DMS79 (cell line): Measurements from ENCODE around the gene SBF2.

Experiments
- DNase-seq: peaks from one replicate; lab custom pipeline; 2025; lab: John Stamatoyannopoulos, UW

SBF2 gene

DNA sequence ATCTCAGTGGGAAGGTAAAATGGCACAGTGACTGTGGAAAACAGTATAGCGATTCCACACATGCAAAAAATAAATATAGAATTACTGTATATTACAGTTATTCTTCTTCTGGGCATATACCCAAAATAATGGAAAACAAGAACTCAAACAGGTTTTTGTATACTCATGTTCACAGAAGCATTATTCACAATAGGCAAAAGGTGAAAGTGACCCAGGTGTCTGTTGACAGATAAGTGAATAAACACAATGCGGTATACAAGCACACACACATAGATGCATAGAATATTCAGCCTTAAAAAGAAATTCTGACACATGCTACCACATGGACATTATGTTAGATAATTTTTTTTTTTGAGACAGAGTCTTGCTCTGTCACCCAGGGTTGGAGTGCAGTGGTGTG is 397.1 kb downstream of the SBF2 start:
- DNase-seq: no peak

DNA sequence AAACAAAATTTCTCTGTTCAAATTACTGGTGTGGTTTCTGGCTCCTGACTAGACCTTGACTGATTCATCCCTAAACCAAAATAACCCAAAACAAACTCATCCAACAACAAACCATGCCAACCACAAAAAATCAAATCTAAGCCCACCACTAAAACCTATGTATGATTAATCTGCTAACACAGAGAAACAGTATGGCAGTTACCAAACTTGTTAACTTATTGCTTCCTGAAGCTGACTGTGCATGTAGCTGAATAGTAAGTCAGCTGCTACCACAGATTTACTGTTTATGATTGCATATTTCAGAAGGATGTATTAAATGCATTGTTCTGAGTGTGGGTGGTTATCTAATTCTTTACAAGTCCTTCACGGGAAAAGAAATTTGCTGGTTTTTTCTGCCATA is 399.0 kb downstream of the SBF2 start:
- DNase-seq: no peak

DNA sequence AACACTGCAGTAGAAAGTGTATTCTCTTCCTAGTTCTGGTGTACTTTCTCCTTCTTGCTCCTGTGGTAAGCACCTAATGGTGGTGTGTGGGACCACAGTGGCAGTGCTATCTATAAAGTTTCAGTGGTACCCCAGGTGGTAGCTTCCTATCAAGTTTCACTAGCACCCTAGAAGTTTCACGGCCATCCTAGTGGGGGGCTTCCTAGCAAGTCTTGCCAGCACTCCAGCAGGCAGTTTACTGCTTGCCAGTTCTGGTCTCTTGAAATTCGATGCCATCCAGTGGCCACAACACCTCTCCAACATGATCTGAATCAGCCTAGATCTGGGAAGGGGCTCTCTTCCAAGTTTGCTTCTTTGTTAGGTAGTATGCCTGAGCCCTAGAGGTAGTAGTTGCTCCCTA is 400.5 kb downstream of the SBF2 start:
- DNase-seq: no peak

DNA sequence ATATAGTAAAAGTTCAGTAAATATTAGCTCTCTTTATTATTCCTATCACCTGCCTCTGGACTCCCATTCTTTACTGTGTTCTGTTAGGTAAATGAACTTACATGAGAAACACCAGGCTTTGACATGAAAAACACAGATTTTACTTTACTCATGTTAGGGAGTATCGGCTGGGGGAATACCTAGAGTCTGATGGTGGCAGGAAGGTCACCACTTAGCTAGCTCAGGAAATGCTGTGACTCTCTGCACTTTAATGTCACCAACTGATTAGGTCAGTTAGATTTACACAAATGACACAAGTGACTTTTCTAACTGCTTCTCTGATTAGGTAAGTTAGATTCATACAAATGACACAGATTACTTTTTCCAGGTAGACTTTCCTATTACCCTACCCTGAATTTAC is 405.1 kb downstream of the SBF2 start:
- no peak for DNase-seq

DNA sequence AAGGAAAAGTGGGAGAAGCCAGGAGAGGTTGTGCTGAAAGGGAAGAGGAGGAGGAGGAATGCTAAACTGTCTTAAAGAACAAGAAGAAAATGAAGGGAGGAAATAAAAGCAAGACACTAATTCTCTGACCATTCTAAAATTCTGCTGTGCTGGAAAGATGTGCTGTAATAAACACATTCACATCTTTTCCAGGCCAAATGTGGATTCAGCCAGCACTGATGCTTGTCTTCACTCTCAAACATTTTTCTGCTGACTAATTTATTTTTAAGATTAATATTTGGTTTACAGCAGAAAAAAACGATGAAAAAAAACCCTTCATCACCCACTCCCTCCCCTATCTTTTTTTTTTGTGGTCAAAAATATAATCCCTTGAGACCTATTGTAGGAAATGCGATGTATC is 406.5 kb downstream of the SBF2 start:
- DNase-seq: no peak

DNA sequence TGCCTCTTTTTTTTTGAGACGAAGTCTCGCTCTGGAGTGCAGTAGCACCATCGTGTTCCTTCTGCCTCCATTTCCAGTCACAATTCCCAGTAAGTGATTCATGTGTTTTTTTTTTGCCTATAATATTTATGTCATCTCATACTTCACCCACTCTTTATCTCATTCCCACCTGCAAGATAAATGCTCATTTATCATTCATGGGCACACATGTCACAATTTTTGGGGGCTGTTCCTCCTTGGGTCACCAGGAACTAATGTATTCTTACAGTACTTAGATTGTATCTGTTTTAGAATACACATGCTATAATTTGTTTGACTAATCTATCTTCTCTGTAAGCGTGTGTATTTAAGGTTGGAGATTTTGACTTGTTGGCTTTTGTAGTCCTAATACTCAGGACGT is 407.4 kb downstream of the SBF2 start:
- no peak for DNase-seq

DNA sequence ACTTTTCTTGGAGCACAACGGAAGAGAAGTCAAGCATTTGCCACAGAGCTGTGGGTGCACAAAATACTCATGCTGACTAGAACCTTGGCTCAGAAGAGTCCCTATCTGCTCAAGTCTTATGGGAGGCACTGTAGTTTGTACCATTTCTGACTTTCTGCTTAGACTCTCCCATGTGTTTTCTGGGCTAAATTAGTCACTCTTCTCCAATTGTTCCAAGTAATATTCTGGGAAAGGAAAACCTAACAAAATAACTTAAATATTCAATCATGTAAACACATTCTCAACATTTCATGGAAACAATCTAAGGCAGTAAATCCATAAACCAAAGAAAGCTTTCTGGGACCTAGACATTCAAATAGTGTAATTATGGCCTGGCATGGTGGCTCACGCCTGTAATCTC is 409.4 kb downstream of the SBF2 start:
- no peak for DNase-seq

DNA sequence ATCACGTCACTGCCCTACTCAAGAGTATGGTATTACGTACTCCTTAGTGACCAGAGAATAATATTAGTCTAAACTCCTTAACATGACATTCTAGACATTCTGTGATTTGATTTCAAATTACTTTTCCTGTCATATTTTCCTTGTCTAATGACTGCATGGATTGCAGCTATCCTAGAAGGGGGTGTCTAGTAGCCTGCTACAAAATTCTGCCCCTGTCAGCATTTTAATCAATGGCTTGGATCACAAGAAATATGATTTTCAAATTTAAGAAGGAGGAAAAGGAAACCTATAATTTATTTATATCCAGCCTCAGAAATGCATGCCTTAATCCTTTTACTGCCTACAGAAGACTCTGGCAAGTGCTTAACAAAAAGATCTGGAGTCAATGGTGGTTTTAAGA is 413.4 kb downstream of the SBF2 start:
- DNase-seq: no peak

DNA sequence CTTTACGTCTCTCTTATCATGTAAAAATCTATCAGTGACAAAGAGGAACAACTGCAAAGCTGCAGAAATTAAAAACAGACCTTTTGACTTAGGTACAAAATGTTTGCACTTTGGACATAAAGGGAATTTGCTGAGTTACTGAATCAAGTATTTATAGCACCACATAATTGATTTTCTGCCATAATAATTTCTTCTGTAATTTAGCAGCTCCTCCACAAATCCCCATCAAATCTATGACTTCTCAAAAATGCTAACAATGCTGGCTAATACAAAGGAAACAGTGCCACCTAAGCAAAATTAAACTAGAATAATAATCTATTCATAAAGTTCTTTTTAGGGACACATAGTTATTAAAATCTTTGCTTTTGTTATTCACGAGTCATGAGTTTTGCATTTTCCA is 415.1 kb downstream of the SBF2 start:
- DNase-seq: no peak

DNA sequence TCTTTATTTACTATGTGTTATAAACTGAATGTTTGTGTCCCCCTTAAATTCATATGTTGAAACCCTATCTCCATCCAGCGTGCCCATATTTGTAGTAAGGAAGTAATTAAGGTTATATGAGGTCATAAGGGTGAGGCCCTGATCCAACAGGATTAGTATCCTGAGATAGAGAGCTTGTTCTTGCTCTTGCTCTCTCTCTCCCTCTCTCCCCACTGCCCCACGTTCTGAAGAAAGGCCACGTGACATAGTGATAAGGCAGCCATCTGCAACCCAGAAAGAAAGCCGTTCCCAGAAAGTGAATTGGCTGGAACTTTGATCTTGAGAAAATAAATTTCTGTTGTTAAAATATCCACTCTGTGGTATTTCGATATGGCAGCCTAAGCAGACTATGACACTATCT is 417.7 kb downstream of the SBF2 start:
- no peak for DNase-seq

DNA sequence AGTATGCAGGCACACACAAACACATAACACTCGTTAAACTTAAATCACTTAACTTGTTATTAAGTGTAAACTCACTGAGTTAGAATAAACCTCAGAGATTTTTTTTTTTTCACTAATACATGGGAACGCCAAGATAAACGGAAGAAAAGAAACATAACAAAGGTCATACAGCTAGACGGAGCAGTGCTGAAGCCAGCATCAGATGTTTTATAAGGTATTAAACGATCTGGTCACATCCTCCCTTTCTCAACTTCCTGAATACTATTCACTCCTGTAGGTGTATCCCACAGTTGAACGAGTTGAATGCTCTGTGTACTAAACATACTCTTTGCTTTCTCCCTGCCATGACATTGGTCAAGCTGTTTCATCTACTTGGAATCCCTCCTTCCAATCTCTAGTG is 418.2 kb downstream of the SBF2 start:
- DNase-seq: no peak

DNA sequence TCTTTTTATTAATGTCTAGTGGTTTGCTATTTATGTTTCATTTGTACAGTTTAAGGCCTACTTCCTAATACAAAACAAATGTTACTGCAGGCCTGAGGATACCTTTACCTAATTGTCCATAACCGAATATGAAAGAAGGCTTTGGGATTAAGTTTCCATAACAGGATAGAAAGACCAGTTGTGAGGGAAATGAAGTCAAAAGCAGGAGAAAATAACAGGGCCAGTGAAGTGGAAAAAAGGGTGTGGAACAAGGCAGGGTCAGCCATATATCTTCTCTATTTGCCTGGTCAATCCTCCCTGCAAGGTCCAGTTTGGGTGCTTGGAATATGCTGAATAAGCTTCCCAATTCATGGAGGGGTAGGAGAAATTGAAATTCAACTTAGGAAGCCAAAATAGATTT is 418.6 kb downstream of the SBF2 start:
- DNase-seq: no peak

DNA sequence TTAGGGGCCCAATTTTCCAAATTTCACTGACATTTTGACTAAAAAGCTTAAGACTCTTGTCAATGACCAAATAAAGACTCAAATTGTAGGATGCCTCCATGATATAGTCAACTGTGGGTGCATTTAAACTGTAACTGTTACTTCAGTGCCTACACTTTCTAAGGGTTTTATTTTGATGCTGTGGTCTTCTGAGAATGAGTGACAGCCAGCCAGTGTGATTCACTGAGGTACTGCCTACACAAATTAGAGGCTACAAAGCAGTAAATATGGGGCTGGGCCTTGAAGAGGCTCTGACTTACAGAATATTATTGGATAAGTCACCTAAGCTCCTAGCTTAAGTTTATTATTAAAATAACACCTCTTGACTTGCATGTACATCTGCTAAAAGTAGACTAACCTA is 419.6 kb downstream of the SBF2 start:
- DNase-seq: no peak

DNA sequence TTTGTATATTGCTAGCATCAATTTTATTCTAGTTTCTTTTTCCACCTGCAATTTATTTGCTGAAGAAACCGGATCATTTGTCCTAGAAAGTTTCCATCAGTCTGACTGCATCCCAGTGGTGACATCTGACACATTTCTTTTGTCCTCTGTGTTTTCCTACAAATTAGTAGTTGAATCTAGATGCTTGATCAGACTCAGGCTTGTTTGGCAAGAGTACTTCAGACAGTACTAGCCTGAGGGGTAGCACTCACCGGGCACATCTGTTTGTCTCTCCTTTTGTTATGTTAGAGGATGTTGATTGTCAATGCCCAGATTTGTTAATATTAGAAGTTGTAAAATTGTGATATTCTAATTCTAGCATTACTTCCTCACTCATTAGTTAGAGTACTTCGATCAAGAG is 425.4 kb downstream of the SBF2 start:
- DNase-seq: no peak

DNA sequence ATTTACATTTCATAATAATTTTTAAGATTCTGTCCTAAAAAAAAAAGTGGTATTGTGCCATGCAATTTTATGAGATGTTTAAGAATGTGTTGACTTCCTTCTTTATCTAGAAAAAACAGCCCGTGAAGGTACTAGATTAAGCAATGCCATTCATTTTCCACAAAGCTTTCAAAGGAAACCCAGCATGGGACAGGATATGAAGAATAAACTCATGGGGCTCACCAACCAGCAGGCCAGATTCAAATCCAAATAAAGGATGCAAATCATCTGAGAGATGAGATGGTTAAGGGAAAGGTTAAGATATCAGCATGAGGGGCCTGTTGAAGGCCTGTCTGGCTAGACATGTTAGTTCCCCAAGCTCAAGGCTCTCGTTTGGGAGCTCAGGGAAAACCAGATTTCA is 431.0 kb downstream of the SBF2 start:
- no peak for DNase-seq

DNA sequence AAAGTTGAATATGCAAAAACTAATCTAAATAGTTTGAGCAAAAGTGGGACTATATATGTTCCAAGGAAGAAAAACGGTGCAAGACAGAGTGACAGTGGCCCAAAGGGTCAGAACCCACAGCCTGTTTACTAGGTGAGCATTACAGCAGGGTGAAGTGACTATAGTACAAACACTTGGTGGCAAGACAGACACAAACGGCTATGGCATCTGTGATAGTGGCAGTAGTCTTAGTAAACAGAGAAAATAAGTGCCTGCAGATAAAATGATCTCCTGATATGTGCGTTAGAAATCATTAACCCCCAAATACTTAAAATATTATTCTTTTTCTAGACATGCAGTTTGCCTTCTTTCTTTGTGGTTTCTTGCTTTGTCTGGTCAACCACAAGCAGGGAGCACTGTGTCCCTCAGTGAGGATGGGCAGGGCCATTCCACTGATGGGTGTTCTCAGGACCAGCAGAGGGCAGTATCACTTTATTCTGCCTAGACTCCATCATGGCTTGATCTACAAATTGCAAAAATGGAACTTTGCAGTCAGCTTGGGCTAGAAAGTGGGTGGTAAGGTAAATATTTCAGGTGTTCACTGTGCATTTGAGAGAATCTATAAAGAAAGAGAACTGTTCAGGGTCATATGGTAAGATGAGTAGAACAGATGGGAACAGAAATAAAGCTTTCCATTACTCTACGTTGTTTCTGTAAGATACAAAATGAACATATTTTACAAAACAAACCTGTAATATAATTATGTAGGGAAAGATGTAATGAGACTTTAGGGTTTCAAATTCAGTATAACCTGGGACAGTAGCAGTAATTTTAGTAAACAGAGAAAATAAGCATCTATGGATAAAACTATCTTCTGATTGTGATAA is 431.9 kb downstream of the SBF2 start:
- no peak for DNase-seq

DNA sequence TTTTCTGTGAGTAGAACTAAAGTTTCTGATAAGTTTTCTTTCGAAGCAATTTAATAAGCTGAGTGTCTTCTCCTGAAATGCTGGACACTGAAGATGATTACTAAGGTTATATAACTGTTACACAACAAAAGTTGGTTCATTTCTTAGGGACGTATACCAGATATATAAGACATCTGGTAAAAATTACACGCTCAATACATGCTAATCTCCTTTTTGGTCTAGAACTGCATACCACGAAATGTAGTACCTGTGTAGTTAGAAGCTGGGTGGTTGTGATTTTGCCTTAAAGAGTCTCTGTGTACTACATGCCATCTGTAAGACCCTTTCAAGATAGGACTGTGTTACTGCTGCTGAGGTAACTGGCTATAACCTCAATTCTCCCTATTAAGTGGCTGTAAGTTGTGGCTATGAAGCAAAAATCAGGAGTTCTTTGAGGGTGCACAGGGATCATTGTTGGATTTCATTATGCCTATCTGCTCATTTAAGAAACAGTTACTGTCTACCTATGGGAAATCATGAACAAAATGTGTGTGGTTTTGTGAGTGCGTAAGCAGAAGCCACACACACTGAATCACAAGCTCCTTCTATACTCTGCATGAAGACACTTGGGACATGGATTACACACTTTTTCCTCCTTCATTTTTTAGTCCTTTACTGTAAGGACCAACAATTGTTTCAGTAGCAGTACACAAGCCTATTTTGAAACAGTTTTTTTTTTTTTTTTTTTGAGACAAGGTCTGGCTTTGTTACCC is 434.3 kb downstream of the SBF2 start:
- no peak for DNase-seq

DNA sequence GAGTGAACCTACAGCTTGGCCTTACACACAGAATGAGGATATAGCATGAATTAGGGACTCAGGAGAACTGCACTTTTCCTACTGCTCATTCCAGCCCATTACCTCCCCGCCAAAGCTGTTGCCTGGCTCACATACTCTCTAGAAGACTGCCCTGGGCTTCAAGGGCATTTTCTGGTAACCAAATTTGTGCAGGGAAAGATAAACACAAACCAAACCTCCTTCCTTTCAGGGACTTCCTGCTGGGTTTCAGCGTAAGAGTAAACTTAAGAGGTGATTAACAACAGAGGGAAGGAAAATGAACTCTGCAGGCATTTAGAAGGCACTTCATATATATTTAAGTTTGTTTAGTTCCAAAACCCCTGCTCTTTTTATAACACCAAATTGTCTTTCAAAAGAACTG is 435.2 kb downstream of the SBF2 start:
- no peak for DNase-seq

DNA sequence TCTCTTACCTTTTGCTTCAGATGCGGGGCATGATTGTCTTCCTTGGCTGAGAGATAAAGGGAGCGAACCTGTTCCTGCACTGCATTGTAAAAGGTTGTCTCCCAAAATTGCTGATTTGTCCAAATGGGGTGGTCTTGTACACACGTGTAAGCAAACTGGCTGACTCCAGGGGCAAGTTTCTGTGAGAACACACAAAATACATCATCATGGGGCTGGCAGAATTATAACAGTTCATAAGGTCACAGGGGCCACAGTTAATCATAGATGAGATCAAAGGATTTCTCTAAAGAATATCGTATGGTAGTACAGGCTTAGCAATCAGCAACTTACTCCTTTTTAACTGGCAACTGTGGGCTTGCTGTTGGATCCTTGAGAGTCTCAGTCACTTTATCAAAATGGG is 435.8 kb downstream of the SBF2 start:
- no peak for DNase-seq

DNA sequence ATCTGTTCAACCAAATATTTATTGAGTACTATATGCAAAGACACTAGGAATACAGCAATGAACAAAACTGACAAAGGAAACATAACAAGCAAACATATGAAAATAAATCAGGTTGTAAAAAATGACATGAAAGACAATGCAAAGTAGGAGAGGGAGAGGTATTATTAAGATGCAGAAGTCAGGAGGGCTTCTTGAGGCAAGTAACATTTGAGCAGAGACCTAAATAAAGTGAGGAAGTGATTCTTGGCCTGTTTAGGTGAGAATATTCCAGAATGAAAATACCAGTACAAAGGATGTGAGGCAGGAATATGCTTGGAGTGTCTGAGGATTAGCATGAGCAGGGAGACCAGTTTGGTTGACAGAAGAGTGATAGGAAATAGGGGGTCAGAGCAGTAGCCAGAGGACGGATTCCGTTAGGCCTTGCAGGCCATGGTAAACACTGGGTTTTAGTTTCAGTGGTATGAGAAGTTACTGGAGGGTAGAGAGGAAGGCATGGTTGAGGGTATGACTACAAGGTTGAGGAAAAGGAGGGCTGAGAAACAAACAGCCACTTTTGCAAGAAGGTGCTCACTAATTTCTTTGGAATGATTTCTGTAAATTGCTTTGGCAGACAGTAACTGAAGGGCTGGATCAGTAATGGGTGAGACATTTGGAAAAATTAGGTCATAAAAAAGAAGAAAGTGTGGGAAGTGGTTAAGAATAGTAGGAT is 438.3 kb downstream of the SBF2 start:
- no peak for DNase-seq

DNA sequence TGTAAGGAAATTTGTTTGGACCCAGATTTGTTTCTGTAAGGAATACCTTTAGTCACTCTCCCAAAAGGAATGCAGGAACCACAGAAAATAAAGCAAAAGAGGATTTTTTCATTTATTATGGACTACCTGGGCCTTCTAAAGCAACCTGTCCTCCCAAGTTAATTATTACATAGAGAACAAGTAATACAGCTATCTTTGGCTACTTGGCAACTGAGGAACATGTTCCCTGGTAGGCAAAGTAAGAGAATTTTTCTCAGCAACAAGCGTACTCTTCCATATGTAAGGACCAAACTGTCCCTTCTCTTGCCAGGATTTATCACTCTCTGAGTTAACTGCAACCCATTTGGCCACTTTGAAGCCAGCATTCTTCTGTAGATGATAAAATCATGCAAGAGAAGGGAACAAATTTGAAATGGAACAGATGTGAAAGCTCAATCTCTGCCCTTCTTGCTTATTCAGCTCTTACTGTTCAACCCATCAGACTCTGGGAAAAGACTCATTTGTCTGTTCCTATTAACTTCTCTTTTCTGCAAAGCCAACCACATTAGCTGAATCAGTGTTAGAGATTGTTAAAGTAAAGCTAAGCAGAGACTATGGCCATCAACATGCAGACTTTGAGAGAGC is 440.0 kb downstream of the SBF2 start:
- no peak for DNase-seq

DNA sequence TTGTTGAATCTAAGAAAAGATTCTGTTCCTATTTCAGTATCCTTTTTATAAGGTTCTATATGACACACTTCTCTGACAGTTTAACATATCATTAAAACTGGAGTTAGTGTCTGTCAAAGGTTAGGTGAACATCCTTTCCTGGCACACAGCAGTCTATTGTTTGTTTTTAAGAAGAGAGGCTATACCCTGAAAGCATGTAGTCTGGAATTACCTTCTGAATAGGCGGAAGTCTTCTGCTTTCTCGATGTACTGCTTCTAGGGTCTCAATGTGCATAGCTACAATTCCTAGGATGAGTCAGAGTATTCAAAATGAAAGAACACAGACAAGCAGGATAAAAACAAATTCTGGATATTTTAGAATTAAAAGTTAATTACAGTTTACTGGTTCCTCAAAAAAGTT is 441.6 kb downstream of the SBF2 start:
- no peak for DNase-seq

DNA sequence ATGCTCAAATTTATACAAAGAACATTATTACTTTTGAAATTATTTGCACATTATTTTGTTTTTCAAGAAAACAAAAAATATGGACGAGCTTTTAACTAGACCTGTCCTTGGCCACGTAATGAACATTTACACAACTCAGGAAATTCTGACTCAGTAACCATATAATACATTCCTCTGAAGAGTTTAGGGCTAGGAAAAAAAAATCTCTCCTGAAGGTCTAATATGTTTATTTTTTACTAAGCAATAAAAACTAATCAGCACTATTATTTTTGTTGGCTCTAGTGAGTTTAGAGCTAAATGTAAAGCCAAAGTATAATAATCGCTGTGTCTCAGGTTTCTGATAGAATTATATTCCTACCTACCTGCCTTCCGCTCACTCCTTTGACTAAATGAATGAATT is 442.7 kb downstream of the SBF2 start:
- no peak for DNase-seq
